HG03280 (cell line): Measurements from ENCODE around the gene FFAR3.

Experiments
- ATAC-seq: cut with Tn5 transposase; IDR thresholded peaks from one replicate; pipeline ENCODE4 v1.9.1; 2021; ENCODE audit warnings: mild to moderate bottlenecking, moderate library complexity; ENCODE audit not compliant: unreplicated experiment

The FFAR3 gene

DNA sequence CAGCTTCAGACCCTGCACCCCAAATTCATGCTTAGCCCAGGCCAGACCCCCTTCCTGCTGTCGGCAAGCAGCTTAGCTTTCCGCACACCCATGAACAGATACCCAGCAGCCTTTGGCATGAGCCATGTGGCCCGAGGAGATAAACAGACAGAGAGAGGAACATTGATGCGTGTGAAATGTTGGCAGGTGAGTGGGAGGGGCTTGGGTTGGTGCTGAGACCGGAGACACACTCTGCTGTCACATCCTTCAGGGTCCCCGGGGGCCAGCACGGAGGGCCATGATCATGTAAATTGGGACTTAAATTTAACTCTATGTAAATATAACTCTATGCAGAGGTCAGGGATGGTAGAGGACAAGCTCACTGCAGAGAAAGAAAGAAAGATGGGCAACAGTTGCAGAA, 27.8 kb upstream of the FFAR3 start:
- peak; percentile 52 for ATAC-seq

DNA sequence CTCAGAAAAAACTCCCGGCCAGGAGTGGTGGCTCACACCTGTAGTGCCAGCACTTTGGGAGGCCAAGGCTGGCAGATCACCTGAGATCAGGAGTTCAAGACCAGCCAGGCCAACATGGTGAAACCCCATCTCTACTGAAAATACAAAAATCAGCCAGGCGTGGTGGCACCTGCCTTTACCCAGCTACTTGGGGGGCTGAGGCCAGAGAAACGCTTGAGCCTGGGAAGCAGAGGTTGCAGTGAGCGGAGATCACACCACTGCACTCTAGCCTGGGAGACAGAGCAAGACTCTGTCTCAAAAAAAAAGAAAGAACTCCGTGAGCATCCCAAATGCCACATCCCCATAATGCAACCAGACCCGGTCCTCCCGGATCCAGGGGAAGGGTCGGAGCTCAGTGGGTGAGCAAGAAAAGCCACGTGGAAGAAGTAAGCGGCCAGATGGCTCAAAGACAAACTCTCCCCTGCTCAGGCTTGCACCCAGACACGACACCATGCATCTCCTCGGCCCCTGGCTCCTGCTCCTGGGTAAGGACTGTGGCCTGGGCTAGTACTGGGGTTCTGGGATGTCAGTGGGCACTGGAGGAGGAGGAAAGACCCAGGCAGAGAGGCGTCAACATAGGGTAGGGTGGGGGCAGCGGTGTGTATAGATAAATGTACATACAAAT, 26.6 kb upstream of the FFAR3 start:
- no peak for ATAC-seq

- no peak for ATAC-seq
Observed at GRCh38 chr19:35332817-35333216, 25.4 kb upstream of the FFAR3 start.

- no peak for ATAC-seq
Observed at GRCh38 chr19:35334144-35334753, 24.0 kb upstream of the FFAR3 start.

- ATAC-seq: no peak
Observed at GRCh38 chr19:35336166-35336955, 21.9 kb upstream of the FFAR3 start.

GRCh38 chr19:35337097-35337983, 20.9 kb upstream of the FFAR3 start:
- ATAC-seq: no peak

- no peak for ATAC-seq
Observed at GRCh38 chr19:35337984-35338296, 20.3 kb upstream of the FFAR3 start.

DNA sequence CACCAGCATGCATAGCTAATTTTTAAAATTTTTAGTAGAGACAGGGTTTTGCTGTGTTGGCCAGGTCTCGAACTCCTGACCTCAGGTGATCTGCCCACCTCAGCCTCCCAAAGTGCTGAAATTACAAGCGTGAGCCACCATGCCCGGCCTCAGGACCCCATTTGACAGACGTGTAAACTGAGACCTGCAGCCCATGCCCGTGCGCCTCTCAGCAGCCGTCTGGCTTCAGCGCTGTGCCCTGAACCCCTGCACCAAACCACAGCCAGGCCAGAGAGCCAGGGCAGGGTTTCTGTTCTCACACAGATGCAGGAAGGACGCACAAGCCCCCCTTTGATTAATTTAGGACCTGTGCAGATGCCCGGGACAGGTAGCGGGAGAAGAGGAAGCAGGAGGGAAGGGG, 17.8 kb upstream of the FFAR3 start:
- no peak for ATAC-seq

- no peak for ATAC-seq
Observed at GRCh38 chr19:35341006-35341405, 17.3 kb upstream of the FFAR3 start.

- no peak for ATAC-seq
Observed at GRCh38 chr19:35341565-35342225, 16.6 kb upstream of the FFAR3 start.

DNA sequence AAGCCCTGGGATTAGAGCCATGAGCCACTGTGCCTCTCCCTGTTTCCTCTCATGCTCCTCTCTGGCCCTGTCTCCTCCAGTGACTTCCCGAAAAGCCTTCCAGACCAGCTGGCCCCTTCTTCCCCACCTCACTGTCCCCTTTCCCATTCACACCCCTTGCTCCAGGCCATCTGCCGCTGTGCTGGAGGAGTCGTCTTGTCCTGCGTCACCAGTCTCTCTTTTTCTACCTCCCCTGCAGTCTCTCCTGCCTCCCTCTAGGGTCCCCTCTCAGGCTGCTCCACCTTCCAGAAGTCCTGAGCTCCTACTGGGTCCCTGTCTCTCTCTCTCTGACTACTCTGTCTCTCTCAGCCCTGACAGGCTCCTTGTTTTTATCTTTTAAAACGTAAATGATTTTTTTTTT, 15.8 kb upstream of the FFAR3 start:
- no peak for ATAC-seq

- no peak for ATAC-seq
Observed at GRCh38 chr19:35344511-35345031, 13.7 kb upstream of the FFAR3 start.

DNA sequence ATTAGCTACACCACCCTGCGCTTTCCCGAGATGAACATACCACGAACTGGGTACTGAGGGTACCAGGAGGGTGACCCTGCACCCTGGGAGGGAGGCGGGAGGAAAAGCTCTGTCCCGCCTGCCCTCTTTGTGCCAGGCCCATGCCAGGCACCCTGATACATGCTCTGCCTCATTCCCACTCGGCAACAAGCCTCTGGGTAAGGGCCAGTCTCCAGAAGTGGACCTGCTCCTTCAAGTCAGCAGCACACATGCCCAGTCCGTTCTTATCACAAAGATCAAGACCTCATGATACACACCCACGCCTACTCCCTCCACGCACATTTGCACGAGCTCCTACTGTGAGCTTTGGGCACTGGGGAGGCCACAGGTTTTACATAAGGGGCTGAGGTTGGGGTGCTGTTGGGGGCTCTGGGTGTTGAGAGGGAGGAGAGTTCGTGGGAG, 12.6 kb upstream of the FFAR3 start:
- no peak for ATAC-seq

DNA sequence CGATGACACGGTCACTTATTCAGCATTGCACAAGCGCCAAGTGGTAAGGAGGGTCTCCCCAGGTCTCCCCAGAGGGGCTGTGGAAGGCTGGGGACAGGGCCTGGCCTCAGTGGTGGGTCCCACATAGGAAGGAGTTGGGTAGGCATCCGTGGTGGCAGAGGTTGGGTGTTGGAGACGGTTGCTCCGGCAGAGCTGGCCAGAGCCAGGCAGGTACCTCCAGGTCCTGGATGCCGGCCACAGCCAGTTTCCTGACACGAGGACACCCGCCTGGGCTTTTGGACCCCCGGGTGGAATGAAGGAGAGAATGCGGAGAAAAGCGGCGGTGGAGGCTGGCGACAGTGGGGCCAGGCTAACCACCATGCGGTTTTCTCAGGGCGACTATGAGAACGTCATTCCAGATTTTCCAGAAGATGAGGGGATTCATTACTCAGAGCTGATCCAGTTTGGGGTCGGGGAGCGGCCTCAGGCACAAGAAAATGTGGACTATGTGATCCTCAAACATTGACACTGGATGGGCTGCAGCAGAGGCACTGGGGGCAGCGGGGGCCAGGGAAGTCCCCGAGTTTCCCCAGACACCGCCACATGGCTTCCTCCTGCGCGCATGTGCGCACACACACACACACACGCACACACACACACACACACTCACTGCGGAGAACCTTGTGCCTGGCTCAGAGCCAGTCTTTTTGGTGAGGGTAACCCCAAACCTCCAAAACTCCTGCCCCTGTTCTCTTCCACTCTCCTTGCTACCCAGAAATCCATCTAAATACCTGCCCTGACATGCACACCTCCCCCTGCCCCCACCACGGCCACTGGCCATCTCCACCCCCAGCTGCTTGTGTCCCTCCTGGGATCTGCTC, 11.8 kb upstream of the FFAR3 start:
- ATAC-seq: no peak

- ATAC-seq: peak; percentile 48
Observed at GRCh38 chr19:35347171-35347929, 10.9 kb upstream of the FFAR3 start, which contains the start of gene FFAR1. TSS of gene FFAR1 (plus strand) at chr19:35347902. CDS start at chr19:35351552, 3,650 bp downstream.

DNA sequence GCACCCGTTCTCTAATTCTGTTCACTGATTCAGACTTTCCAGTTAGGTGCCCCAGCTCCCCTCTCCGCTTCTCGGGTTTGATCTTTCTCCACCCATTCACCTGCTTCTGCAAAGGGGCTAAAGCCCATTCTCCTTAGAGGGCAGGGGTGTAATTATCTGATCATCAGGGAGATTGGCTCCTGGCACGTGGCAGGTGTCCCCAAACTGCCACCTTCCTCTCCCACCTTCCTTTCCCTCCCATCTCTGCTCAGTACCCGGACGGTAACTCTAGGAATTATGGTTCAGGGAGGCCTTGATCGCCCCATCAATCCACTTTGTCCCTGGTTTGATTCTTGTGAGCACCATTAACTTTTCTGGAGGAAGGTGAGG, 10.3 kb upstream of the FFAR3 start:
- no peak for ATAC-seq

DNA sequence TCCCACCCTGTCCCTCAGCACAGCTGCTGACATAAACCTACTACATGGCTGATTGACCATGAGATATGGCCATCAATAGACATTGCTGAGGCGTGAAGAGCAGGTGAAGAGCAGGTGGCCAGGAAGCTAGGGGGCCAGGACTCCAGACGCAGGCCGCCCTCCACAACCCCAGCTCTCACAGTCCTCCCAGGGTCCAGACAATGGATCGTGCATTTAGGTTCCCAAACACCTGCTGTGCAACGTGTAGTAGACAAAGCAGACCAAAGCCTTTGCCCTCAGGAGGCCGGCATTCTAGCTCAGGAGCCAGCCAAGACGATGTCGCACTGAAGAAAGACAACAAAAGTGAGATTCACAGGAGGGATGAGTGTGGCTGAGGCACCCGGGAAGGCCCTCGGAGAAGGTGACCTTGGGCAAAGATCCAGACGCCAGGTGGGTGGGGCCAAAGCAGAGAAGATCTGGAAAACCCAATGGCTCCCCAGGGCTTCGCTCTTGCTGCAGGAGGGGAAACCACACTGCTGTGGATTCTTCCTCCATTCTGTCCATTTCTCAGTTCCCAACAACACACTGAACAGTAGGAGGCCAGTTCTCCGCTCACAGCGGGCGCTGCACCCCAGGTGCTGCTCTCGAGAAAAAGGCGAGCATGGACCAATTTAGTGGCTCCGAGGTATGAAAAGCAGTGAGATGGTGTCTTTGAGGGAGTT, 9.2 kb upstream of the FFAR3 start:
- ATAC-seq: no peak
